TTC549 (cell line): ENCODE results near the gene C17orf78.
"Not testable (repeated sequence)": the region's sequence is repeated elsewhere in the genome, so short reads cannot be mapped to it uniquely, and the experiment has no call there.

ENCODE experiments used
- FAIRE-seq: peaks from 2 replicates; lab custom pipeline; 2012; peaks lifted over from hg19 to GRCh38; lab: Jason Lieb, UNC

Gene C17orf78

DNA sequence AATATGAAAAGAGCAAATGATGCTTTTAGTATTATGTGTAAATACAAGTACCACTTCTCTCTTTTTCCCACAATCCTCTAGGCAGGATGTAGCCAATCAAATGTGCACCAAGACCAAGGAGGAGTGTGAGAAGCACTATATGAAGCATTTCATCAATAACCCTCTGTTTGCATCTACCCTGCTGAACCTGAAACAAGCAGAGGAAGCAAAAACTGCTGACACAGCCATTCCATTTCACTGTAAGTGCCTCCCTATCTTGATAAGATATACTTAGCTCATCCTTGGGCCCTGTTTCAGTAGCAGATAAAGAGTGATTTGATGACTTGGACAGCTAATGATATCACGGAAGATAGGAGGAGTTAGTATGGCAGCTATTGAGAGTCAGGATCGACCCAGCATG lies 64.6 kb downstream of the C17orf78 start:
- no peak for FAIRE-seq

GRCh38 chr17:37441369-37442014 lies 65.7 kb downstream of the C17orf78 start:
- not testable (repeated sequence) for FAIRE-seq
